Activated T-helper 1 cell treated with Interleukin-2 at 50 U/mL for 16 hours (primary cell): ENCODE results near the gene IL17B.

Source experiments
- DNase-seq: peaks from one replicate; pipeline ENCODE4 v3.0.0-alpha.2; 2020; ENCODE audit warnings: low read depth

The IL17B gene, protein sequence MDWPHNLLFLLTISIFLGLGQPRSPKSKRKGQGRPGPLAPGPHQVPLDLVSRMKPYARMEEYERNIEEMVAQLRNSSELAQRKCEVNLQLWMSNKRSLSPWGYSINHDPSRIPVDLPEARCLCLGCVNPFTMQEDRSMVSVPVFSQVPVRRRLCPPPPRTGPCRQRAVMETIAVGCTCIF

DNA sequence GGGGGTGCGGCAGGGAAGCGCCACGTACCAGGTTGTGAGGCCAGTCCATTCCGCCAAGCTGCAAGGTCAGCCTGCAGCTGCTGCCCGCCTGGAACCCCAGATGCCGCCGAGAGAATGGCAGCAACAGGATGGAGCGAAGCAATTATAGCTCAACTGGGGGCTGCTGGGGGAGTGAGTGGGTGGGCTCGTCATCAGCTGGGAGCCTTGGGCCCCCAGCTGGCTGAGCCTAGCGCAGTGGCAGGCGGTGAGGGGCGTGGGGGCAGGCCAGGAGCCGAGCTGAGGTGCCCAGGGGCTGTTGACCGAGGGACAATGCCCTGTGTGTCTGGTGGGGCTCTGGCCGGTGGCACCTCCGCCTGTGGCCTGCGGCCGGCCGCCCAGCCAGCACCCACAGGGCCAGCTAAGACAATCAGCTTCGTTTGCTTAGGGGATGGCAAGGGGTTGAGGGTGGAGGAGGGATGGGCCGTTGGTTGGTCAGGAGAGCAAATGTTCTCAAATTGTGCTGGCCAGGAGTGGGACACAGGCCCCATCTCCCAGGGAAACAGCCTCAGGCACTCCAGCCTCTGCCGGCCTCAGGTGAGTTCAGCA, at the start of gene IL17B:
Gene IL17B (minus strand): TSS at position 116 of the 585 bp plus-strand sequence. CDS start 67 bp downstream, at position 49.
- no peak for DNase-seq

DNA sequence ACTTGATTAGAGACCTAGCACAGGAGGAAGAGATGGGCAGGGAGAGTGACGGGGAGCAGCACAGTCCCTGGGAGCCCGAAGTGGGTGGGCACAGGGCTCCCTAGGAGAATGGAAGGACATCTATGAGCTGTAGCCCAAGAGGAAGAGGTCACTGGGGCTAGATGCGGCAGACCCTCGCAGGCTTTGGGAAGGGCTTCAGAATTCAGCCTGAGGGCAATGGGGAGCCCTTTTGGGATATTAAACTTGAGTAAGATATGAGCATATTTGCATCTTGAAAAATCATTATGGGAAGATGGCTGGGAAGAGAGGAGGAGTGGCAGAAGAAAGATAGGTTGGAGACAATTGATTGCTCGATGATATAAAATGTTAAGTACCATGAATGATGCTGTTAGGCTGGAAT, 48.9 kb upstream of the IL17B start:
- DNase-seq: no peak

DNA sequence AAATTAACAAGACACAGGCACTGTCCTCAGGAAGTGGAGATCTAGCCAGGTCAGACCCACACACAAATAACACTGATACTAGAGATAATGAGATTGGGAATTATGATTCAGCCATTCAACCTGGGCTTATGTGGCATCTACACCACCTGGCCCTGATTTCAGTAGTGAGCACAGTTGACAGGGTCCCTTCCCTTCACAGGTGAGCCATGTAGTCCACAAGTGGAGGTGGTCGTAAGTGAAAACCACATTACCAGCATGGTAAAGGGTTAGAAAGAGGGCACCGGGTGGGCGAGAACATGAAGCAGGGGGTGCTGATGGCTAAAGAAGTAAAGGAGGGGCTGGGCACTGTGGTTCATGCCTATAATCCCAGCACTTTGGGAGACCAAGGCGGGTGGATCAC, 48.3 kb upstream of the IL17B start:
- DNase-seq: no peak

DNA sequence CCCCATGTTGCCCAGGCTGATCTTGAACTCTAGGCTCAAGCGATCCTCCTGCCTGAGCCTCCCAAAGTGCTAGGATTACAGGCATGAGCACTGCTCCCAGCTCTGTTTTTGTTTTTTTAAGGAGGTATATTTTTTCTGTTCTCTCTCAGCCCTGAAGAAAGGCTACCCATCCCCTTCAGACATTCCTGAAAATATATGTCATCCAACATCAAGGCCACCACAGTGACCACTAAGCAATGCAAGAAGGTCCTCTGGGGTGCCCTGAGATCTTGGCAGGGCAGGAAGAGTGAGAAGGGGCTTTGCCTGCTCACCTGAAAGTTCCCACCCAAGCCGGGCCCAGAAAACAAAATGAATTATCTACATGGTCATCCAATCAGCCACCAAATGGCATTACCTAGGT, 47.8 kb upstream of the IL17B start:
- no peak for DNase-seq

DNA sequence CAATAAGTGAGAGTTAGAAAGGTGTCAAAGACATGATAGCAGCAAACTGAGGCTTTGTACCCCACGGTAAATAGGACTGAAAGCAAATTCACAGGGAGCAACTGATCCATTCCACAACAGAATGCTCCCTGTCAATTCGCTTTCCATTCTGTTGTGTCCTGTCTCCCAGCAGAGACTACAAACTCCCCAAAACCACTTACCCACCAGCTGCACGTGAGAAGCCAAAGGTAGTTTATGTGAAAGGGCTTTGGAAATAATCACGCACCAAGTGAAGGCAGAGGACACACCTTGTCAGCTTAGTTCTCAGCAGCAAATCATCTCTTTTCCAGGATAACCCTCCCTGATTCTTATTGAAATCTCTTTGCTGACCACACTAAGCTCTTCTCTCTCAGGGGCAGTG, 46.6 kb upstream of the IL17B start:
- no peak for DNase-seq

DNA sequence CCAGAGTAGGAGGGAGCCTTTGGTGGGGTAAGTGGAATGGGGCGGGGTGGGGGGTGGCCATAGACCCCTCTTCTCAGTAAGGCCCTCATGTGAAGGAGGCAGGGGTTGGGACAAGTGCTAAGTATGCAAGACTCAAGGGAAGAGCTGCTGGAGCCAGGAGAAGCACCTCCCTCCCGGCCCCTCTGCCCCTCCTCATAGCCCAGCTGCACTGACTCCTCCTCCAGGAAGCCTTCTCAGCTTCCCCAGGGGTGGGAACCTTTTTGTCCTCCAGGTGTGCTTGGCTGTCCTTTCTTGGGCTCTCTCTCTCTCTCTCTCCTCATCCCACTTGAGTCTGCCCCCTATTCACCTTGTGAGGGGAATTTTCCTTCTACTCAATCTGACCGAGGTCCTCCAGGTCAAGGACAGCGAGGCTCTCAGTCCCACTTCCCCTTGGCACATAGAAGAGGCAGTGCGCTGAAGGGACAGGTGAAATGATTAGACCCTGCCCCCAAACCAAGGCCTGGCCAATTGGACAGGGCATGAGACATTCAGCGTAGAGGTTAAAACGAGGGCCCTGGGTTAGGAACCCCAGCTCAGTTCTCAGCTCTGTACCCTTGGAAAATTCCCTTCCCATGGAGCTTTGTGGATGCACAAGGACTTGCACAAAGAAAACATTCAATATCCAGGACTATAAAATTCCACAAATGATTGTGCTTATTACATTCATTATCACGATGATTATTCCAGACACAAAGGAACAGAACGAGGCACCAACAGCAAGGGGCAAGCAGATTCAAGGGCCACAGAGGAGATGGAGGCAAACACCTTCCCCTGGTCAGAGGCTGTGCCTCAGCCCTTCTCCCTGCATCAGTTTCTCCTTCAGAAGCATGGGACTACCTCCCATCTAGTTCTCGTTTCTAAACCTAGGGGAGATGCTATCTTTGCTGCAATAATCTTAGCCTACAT, 45.6 kb upstream of the IL17B start:
- no peak for DNase-seq

DNA sequence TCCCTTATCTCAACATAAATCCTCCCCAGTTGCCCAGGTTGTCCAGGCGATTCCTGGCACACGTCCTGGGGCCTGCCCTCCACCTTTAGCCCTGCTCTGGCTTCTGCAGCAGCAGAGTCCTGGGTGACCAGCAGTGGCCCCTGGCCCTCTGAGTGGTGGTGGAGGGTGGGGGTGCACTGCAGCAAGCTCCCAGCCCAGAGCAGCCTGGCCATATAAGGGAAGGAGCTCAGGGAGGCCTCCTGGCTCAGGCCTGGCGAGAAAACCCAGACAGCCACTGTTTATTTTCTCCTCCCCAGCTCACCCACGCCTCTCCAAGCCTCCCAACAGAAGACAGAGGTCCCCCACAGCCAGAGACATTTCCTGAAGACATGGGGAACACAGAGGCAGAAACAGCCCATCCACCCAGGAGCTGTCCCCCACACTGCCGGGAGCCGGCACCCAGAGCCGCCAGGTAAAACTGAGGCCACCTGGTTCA, 44.7 kb upstream of the IL17B start:
- no peak for DNase-seq

DNA sequence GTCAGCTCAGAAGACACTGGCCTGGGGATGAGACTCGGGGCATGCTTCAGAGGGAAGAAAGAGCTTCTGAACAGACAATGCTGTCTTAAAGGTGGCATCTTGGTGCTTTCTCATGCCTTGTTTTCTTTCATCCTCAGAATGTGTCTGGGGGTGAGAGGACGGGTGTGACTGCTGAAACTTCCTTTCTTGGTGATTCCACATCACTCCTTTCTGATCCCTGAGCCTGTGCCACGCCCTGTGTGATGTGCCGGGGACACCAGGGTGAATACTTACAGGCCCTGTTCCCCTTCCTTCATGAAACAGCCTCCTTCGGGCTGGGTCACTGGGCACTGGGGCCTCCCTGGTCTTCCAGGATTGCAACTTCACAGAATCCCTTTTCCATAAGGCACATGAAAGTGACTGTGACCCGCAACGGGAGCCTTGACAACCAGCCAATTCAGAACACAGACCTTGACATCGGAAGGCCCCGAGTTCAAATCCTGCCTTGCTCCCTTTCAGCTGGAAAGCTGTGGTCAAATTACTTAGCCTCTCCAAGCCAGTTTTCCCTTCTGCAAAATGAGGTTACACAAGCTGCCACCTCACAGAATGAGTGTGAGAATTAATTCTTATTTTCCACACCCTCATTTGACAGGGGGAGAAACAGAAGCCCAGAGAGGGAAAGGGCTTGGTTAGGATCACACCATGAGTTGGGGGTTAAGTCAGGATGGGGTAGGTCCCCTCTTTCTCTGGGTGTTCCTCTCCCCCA, 44.1 kb upstream of the IL17B start:
- no peak for DNase-seq

DNA sequence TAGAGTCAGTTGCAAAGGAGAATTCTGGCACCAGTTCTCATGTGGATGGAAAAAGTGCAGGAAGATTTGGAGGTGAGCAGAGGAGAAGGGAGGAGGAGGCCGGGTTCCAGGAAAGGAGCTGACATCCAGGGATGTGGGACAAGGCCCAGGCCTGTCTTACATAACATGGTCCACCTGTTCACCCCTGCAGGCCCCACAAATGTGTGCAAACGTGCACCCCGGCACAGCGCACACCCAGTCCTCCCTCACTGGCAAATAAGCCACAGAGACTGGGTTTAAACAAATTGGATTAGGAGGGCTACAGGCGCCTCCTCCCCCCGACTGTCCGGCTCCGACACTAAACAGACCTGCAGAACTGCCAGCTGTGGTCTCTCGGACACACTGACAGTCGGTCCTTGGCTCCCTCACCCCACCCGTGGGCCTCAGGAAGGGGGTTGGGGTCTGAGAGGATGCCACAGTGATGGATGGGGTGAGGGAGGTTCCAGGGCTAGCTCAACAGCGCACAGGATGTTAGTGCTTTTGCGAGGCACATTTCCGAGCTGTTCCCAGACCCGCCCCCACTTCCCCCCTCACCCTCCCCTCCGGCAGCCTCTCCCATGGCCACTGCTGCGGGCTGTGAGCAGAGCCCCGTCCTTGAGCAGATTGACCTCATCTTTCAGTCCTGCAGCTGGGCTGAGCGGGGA, 43.4 kb upstream of the IL17B start:
- DNase-seq: no peak

DNA sequence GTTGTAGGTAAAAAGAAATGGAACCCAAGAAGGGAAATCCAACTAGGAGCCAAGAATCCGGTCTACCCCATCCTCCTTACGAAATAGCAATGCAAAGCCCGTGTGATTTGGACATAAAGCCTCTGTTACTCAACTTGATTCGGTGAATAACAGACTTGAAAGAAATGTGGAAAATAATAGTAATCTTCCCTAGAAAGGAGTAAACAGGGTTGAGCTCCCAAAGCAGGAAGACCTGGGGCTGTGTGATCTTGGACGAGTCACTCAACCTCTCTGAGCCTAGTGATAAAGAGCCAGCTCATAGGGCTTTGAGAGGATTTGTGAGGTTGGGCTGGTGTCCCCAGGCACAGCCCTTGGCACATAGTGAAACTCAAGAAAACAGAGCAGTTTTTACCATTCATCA, 42.7 kb upstream of the IL17B start:
- no peak for DNase-seq

DNA sequence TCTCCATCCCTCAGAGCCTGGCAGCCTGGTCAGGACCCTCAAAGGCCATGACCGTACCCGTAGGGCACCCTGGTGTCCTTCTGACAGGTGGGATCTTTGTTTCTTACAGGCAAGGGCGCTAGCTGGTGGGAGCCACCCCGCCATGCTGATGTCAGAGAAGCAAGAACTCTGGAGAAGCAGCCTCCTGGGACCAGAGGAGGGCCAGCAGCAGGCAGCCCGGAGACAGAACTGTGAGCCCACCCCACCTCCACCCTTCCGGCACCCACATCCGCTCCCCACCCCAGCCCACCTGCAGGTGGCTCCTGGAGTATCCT, 42.2 kb upstream of the IL17B start:
- no peak for DNase-seq

DNA sequence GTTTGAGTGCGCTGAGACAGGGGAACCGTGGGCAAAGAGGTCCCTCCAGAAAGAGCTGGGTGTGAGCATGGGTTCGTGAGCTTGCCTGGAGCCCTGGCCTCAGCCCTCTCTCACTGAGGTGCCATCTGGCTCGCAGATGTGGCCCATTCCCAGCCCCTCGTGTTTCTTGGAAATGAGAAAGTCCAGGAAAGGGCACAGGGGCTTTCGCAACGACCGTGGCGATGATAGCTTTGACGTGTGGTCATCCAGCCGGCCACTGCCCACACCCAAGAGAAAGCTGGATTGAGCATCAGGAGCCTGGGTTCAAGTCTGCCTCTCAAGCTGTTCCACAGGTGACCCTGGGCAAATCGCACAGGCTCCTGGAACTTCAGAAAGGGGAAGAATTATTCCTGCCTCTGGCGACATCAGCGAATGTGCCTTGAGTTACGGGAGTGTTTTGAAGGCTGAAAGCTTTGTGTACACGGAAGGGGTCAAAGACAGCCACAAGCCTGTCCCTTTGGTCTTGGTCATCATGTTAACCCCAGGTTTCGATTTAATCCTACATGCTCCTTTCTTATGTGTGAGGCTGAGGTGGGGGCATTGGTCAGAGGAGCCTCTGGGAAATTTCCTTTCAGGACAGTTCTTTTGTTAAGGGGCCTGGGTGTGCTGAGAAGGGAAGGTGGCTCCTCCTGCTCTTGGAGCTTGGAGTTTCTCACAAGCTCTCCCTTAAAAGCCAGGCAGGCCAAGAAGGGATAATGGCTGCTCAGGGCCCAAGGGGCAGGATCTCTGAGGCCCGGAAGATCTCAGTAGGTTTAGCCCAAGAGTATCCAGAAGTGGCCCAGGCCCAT, 41.7 kb upstream of the IL17B start:
- DNase-seq: no peak

DNA sequence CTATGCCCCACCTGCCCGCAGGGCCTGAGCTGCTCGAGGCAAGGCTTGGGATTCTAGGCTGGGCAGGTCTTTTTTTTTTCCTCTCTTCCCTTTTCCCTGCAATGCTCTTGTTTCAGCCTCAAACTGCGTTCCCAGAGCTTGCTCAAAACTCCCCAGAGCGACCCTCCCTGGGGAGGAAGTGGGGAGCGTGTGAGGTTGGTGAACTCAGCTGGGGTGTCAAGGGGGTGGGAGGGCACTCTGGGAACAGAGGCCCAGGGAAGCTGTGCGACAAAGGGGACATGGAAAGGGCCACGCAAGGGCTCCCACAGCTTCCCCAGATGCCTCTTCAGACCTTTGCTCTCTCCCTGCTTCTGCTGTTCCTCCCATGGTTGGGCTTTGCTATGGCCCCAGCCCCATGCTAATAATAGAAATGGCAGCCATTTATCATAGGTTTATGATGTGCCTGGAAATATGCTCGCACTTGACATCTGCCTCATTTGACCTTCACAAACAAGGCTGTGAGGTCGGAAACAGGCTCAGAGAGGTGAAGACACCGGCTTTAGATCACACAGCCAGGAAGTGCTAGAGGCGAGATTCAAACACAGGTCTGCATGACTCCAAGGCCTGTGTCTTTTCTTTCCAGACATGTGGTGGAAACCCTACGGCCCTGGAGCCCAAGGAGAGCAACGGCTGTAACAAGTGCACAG, 40.9 kb upstream of the IL17B start:
- no peak for DNase-seq

DNA sequence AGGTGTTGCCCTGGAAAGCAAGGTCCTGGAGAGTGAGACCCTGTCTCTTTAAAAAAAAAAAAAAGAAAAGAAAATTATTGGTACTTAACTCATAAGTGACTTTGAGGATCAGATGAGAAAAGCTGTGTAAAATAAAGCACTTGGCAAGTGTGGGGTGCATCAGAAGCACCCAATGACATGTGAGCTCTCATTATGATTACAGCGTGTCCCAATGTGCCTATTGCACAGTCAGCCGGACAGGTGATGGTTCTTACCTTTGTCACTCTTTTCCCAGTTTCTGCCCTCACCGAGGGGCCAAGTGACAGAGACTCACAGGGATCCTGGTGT, 40.4 kb upstream of the IL17B start:
- no peak for DNase-seq

DNA sequence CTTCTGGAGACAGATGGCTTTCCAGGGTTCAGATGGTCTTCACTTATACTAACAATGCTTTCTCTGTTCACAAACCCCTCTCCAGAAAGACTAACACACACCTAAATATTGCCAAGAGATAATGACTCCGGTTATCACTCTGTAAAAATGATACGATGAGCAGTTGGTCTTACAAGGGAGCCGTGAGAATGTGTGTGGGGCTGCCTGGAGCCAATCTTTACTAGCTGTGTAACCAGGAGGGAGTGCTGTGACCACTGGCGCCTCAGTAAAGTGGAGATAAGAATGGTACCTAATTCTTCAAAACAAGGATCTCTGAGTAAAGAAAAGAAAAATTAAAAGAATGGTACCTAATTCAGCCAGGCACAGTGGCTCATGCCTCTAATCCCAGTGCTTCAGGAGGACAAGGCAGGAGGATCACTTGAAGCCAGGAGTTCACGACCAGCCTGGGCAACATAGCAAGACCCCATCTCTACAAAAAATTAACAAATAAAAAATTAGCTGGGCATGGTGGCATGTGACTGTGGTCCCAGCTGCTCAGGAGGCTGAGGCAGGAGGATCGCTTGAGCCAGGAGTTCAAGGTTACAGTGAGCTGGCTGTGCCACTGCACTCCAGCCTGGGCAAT, 39.9 kb upstream of the IL17B start:
- DNase-seq: no peak

DNA sequence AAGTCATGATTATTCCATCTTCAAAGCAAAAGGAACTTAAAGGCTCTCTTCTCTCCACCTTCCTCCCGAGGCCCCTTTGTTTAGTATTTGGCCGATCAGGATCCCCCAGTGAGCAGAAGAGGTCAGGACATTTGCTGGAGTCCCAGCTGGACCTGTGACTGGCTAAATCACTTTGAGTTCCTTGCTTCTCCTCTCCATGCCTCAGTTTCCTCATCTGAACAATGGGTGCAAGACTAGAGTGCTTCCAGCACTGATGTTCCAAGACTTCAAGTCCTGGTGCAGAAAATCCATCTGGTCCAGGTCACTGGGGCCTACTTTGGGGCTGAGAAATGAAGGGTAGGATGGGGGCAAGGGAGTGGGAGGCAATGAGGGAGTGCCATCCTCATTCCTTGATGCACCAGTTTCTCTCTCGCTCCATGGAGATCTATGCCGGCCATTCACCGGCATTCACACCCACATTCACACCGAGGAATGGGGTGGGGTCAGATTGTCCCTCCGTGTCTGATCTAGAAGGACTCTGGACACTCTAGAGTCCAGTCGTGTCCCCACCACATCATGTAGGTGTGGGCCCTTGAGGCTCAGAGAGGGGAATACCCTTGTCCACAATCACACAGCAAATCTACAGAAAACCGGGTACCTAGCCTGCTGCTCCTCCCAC, 38.7 kb upstream of the IL17B start:
- no peak for DNase-seq

DNA sequence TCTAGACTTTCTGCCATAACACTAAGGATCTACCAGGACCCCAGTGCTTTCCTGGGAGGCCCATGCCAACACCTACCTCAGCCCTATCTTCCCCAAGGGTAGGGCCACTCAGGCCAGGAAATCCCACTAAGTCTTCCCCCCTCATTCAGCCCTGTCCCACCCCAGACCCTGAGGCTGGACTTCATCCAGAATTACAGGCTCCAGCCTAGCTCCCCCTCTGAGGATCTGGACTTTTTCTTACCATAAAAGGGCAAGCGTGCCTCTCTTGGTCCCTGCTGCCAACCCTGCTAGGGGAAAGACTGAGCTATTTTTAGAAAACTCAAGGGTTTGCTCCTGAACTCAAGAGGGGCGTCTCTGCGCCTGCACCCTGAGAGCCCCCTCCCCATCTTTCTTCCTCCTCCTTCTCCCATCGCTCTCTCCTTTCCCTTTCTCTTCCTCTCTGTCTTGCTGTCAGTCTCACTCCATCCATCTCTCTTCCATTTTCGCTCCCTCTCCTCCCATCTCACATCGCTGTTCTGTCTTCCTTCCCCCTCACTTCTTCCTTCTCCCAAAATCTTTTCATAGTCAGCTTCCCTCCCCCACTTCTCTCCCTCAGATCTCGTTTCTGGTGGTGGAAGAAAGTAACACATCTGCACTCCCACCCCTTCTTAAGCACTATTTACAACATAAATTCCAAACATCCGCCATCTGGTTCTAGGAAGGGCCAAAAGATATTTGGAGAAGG, 38.1 kb upstream of the IL17B start:
- DNase-seq: no peak

DNA sequence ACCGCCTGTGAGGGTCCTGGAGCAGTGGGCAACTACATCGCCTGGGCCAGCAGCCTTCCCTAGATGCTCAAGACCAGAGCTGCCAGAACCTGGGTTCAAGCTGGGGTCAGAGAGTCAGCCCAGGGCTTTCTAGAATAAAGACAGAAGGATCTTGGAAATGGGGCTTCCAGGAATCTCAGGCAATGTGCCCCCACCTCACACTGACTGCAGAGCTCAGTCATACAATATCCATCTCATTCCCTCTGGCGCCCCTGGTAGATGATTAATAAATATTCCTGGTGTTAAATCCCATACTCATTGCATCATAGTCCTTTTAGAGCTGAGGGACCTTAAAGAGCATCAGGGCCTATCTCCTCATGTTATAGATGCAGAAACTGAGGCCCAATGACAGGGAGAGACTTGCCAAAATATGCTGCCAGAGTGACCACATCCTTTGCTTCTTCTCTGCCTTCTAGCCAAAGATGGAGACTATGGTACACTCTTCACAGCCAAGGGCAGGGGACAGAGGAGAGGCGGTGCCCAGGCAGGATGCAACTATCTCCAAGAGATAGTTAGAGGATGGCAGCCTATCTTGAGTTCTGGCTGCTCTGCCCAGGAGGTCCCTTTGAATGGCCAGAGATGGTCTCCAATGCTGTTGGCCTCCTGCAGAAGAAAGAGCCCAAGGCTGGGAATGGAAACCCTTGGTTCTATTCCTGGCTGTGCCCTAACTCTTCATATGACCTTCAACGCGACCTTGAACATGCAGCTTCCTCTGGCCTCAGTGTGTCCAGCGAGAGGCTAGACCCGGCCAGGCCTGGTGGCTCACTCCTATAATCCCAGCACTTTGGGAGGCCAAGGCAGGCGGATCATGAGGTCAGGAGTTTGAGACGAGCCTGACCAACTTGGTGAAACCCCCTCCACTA, 36.2 kb upstream of the IL17B start:
- DNase-seq: no peak
